ENCODE results near the gene STXBP1. TPM values are rescaled to one million over a fixed set of nuclear protein-coding genes. Genes with fewer than 3 reads are reported as not detected.

STXBP1 gene
- total and polyA plus RNA-seq, 9 of the 15 experiments (the other 6 are each of a cell fraction or from before 2014, with no cell fraction given): 4.6 to 35.1 (median 9.7) TPM

- TF ChIP-seq NR2C2 (CRISPR knock-in tag; IDR thresholded peaks at IDR 0.05) (no peak), NR2C2 (tag; IDR thresholded peaks at IDR 0.05) (no peak), RB1 (IDR thresholded peaks at IDR 0.05; ENCODE audit: low read depth) (peak; percentile 12; the same call in 1 of the 2 replicates), HOXB6 (CRISPR knock-in tag; IDR thresholded peaks at IDR 0.05; ENCODE audit: borderline replicate concordance) (no peak), SETDB1 (IDR thresholded peaks at IDR 0.05; ENCODE audit: low read length) (no peak), GTF2A2 (tag; IDR thresholded peaks at IDR 0.05) (no peak), MTA1 (IDR thresholded peaks at IDR 0.05; ENCODE audit: borderline replicate concordance) (no peak), CXXC5 (CRISPR knock-in tag; IDR thresholded peaks at IDR 0.05) (no peak), OTX1 (CRISPR knock-in tag; IDR thresholded peaks at IDR 0.05) (no peak), HEY1 (CRISPR knock-in tag; IDR thresholded peaks at IDR 0.05; ENCODE audit: borderline replicate concordance) (no peak), SNRNP70 (optimal IDR thresholded peaks at IDR 0.05; ENCODE audit: low read depth, low read length) (no peak), KLF13 (tag; IDR thresholded peaks at IDR 0.05; ENCODE audit: borderline replicate concordance, low read depth) (no peak), HMG20B (CRISPR knock-in tag; IDR thresholded peaks at IDR 0.05) (no peak), DEAF1 (CRISPR knock-in tag; IDR thresholded peaks at IDR 0.05) (peak; percentile 87), RCOR1 (IDR thresholded peaks at IDR 0.05; ENCODE audit: borderline replicate concordance in 1 of 2, low read depth in 2 of 2, low read length in 2 of 2) (0 out of 4 replicates have a peak, but pooled peaks of 1 of the 2 experiments have one; percentile 41), CTBP1 (IDR thresholded peaks at IDR 0.05; ENCODE audit: borderline replicate concordance) (peak; percentile 45; the same call in 1 of the 2 replicates), THRB (CRISPR knock-in tag; conservative IDR thresholded peaks at IDR 0.05) (no peak), ZNF140 (CRISPR knock-in tag; IDR thresholded peaks at IDR 0.05) (no peak), PHF8 (IDR thresholded peaks at IDR 0.05; ENCODE audit: borderline replicate concordance, low read length) (no peak), ETS1 (conservative IDR thresholded peaks at IDR 0.05; ENCODE audit: control insufficient read depth, low read depth, low read length) (no peak), ZNF644 (tag; IDR thresholded peaks at IDR 0.05; ENCODE audit: low read depth) (no peak)
- TF ChIP-seq, protein P1, sequence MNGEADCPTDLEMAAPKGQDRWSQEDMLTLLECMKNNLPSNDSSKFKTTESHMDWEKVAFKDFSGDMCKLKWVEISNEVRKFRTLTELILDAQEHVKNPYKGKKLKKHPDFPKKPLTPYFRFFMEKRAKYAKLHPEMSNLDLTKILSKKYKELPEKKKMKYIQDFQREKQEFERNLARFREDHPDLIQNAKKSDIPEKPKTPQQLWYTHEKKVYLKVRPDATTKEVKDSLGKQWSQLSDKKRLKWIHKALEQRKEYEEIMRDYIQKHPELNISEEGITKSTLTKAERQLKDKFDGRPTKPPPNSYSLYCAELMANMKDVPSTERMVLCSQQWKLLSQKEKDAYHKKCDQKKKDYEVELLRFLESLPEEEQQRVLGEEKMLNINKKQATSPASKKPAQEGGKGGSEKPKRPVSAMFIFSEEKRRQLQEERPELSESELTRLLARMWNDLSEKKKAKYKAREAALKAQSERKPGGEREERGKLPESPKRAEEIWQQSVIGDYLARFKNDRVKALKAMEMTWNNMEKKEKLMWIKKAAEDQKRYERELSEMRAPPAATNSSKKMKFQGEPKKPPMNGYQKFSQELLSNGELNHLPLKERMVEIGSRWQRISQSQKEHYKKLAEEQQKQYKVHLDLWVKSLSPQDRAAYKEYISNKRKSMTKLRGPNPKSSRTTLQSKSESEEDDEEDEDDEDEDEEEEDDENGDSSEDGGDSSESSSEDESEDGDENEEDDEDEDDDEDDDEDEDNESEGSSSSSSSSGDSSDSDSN (IDR thresholded peaks at IDR 0.05; ENCODE audit: borderline replicate concordance in 1 of 2, low read depth in 2 of 2, low read length in 2 of 2): no peak
- TF ChIP-seq, protein P2, sequence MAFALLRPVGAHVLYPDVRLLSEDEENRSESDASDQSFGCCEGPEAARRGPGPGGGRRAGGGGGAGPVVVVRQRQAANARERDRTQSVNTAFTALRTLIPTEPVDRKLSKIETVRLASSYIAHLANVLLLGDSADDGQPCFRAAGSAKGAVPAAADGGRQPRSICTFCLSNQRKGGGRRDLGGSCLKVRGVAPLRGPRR (CRISPR knock-in tag; IDR thresholded peaks at IDR 0.05): no peak
These were observed 22.1 kb upstream of the STXBP1 start (continued) for GRCh38 chr9:127589955-127590370.

Data from K562 (cell line).